ENCODE measurements around the gene HECW1.

Gene HECW1

GRCh38 chr7:43249823-43250145, 137.3 kb downstream of the HECW1 start:
- no peak for TF ChIP-seq CTCF (IDR thresholded peaks at IDR 0.05; ENCODE audit: low read depth, low read length)
- no peak for DNase-seq (ENCODE audit: extremely low read depth, low read depth)

GRCh38 chr7:43260980-43261878, 148.8 kb downstream of the HECW1 start:
- DNase-seq (ENCODE audit: extremely low read depth, low read depth): peak; percentile 61
- TF ChIP-seq CTCF (IDR thresholded peaks at IDR 0.05; ENCODE audit: low read depth, low read length): peak; percentile 98

- TF ChIP-seq CTCF (IDR thresholded peaks at IDR 0.05; ENCODE audit: low read depth, low read length): no peak
- DNase-seq (ENCODE audit: extremely low read depth, low read depth): no peak
These were observed 152.7 kb downstream of the HECW1 start for GRCh38 chr7:43265139-43265538.

GRCh38 chr7:43273939-43274719, 161.7 kb downstream of the HECW1 start:
- no peak for DNase-seq (ENCODE audit: extremely low read depth, low read depth)
- no peak for TF ChIP-seq CTCF (IDR thresholded peaks at IDR 0.05; ENCODE audit: low read depth, low read length)

GRCh38 chr7:43274752-43275151, 162.3 kb downstream of the HECW1 start:
- no peak for DNase-seq (ENCODE audit: extremely low read depth, low read depth)
- no peak for TF ChIP-seq CTCF (IDR thresholded peaks at IDR 0.05; ENCODE audit: low read depth, low read length)

GRCh38 chr7:43276547-43276946, 164.1 kb downstream of the HECW1 start:
- TF ChIP-seq CTCF (IDR thresholded peaks at IDR 0.05; ENCODE audit: low read depth, low read length): no peak
- DNase-seq (ENCODE audit: extremely low read depth, low read depth): no peak

GRCh38 chr7:43278088-43278644, 165.7 kb downstream of the HECW1 start:
- DNase-seq (ENCODE audit: extremely low read depth, low read depth): no peak
- no peak for TF ChIP-seq CTCF (IDR thresholded peaks at IDR 0.05; ENCODE audit: low read depth, low read length)

Data from AG09319 (cell line).